GOT3 (cell line): Measurements from ENCODE around the gene TYK2.
"Not testable (repeated sequence)": the region's sequence is repeated elsewhere in the genome, so short reads cannot be mapped to it uniquely, and the experiment has no call there.

Source experiments
- DNase-seq: peaks from one replicate; lab custom pipeline; 2025; ENCODE audit warnings: mixed read lengths; lab: John Stamatoyannopoulos, UW

Gene TYK2

DNA sequence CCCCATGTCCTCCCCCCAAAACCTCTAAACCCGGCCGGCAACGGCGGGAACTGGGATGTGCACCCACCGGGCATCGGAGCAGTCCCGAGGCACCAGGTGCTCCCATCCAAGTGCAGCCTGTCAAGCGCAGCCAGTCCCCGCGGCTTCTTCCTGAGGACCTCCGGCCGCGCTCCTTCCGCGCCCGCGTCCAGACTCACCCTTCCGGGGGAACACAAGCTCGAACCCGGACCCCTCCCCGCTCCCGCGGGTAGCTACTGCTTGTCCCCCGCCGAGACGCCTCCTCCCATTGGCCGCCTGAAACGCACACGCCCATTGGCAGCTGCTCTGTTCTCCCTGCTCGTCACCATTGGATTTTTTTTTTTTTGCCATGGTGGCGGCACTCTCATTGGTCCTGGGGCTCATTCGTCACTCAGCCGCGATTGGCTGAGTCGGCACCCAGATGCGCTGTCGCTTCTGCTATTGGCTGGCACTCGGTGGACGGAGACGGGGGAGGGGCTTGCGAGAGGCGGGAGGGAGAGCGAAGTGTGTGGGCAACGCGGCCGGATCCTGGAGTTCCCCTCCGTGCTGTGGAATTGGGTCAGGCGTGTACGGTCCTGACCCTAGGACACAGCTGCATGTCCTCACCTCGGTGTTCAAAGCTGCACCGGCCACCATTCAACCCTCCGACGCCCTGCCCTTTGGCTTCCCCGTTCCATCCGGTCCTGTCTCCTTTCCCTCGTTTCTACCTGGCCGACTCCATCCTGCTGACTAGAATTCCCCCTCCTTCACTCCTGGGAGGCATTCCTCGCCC lies at the start of gene TYK2:
TYK2 (minus strand) TSS at position 260 of the 790 bp plus-strand sequence. CDS start 2,166 bp downstream, outside the sequence.
- peak; percentile 93 for DNase-seq

DNA sequence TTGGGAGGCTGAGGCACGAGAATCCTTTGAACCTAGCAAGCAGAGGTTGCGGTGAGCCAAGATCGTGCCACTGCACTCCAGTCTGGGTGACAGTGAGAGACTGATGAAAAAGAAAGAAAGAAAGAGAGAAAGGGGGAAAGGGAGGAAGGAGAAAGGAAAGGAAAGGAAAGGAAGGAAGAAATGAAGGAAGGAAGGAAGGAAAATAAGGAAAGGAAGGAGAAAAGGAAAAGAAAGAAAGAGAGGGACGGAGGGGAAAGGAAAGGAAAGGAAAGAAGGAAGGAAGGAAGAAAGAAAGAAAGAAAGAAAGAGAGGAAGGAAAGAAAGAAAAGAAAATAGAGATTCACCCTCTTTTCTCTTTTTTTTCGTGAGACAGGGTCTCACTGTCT lies 48.6 kb upstream of the TYK2 start:
- no peak for DNase-seq

DNA sequence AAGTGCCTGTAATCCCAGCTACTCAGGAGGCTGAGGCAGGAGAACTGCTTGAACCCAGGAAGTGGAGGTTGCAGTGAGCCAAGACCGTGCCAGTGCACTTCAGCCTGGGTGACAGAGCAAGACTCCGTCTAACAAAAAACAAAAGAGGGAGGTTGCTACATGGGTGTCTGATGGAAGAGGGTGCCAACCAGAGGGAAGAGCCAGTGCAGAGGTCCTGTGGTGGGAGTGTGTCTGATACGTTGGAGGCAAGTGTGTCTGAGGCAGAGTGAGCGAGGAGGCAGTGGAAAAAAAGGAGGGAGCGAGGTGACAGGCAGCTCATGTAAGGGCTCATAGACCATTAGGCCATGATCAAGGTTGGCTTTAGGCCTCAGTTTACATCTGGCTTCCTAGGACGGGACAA lies 46.8 kb upstream of the TYK2 start:
- no peak for DNase-seq

DNA sequence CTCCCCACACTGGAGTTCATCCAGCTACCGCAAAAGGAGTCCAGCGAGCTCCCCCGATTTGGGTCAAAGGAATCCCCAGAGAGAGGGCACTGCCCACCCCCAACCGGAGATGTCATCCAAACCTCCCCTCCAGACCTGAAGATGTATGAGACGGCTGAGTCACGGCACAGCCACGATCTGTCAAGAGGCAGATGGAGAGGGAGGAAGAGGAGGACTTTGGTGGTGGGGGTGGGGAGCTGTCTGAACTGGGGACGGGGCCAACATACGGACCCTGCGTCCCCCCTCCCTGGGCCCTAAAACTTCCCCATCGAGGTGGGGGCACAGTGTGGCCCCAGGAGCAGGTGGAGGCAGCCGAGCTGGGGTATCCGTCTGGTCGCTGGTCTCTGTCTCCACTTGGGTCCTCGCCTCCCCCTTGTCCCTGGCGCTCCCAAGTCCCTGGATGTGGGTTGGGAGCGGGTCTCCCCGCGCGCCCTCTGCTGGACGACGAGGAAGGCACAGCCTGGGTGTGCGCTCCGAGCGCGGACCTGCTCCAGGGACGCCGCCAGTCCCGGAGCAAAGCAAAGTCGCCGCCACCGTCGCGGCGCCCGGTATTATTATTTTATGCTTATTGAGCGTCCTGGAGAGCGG lies 43.8 kb upstream of the TYK2 start:
- DNase-seq: peak; percentile 28

DNA sequence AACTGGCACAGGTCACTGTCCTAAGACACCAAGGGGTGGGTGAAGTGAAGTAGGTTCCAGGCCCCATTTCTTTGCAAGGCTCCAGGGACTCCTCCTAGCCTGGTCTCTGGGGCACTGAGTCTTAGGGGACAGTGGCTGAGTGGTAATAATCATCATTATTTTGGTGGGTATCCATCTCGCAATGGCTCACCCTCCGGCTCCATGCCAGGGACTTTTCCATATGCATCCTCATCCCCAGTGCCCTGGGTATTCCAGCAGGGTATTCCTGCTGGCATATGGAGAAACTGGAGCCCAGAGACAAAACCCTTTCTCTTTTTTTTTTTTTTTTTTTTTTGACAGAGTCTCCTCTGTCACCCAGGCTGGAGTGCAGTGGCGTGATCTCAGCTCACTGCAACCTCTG lies 42.5 kb upstream of the TYK2 start:
- no peak for DNase-seq

DNA sequence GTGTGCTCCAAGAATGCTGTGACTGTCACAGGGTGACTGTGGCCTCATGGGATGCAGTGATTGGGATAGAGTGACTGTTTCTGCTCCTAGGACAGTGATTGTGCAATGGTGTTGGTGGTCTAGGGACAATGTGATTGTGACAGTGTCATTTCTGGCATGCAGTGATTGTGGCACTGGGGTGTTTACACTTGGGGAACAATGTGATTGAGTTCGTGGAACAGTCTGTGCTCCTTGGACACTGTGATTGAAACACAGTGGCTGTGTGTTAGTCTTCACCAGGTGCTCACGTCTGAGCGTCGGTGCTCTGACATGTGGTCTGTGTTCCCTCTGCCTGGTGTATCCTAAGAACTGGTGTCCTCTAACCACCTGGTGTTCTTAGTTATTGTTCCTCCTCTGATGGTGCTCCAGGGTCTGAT lies 41.7 kb upstream of the TYK2 start:
- DNase-seq: no peak

DNA sequence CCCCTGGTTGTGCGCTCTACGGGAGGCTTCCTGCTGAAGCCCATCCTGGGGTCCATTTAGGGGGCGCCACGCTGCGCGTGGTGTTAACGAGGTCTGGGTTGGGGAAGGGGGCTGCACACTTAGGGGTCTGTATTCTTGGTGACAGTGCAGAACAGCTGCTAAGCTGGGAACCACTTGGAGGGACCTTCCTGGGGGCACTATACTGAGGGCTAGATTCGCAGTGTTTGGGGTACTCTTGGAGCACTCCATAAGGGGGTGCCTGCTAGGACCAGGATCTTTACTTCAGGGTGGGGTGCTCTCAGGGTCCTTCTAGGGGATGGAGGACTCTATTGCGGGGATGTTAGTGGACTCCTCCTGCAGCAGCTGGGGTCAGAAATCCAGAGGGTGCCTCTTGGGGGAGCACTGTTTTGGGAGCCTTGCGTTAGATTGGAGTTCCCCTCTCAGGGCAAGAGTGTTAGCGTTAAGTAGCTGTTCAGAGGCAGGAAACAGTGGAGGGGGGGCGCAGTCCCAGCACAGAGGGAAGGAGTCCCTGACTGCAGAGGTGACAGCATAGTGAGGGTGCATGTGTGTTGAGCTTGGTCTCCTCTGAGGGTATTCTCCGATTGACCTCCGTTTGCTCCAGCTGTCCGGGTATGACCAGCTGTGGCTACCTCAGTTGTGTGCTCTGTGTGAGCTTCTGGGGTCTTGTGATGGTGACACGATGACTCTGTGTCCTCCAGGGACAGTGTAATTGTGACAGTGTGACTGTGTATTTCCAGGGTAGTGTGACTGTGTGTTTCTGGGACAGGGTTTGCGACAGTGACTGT lies 41.1 kb upstream of the TYK2 start:
- no peak for DNase-seq

DNA sequence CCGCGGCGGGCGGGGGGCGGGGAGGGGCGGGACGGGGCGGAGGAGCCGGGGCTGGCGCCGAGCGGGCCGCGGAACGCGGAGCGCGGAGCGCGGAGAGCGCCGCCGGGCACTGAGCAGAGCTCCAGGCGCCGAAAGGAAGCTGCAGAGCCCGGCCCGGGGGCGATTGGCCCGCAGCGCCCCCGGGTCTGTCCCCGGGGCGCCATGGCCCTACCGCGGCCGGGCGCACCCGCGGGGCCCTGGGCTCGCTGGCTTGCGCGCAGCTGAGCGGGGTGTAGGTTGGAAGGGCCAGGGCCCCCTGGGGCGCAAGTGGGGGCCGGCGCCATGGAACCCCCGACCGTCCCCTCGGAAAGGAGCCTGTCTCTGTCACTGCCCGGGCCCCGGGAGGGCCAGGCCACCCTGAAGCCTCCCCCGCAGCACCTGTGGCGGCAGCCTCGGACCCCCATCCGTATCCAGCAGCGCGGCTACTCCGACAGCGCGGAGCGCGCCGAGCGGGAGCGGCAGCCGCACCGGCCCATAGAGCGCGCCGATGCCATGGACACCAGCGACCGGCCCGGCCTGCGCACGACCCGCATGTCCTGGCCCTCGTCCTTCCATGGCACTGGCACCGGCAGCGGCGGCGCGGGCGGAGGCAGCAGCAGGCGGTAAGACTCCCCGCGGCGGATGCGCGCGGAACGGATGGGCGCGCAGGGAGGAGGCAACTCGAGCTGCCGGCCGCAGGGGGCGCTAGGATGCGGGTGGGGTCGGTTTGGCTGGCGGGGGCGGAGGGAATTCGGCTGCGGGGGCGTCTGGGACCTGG lies 40.3 kb upstream of the TYK2 start, which contains the start of gene PDE4A:
PDE4A (plus strand) TSS at position 95 of the 796 bp plus-strand sequence; CDS start at position 322, 227 bp downstream.
- no peak for DNase-seq

DNA sequence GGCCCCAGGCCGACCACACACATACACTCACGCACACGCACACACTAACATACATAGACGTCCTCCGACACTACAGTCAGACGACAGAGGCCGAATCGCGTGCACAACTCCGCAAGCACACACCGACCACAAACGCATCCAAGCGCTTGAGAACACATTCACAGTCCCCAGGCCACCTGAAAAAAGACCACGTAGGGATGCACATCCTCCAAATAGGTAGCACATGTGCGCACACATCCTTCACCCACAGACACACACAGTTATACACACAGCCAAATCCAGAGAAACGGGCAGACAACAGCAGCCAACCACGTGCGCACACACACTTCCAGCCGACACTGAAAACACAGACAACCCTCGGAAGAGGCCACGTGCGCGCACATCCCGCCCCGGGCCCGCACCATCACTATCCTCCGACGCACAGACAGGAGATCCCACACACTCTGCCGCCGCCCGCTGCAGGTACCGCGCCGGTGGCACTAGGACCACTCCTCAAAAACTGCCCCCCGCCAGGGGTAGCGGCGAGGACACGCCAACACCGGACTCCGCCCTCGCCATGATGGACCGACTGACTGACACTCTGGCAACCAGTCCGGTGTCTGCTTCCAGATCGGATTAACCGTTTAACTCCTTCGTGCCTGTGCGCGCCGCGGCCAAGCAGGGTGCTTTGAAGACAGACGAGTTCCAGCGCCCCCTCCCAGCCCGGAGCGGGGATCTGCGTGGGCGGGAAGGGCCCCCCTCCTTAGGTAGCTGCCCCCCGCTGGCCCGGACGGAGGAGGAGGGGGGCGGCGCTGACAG lies 39.5 kb upstream of the TYK2 start:
- no peak for DNase-seq

DNA sequence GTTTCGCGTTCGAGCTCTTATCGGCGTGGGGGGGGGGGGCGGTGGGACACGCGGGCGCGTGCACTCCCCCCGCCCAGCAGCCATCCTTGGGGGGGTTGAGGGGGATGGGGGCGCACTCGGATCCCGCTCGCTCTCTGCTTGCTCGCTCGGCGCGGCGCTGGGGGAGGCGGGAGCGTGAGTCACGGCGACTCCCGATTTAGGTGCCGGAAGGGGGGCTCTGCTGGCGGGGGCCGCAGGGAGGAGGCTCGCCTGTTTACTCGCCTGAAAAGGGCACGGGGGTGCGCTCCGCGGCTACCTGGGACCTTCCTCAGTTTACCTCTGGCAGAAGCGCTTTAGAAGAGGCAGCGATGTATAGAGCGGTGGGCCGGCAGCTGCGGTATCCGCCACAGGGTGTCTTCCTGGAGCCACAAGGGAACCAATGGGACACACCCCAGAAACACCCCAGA lies 38.9 kb upstream of the TYK2 start:
- no peak for DNase-seq

DNA sequence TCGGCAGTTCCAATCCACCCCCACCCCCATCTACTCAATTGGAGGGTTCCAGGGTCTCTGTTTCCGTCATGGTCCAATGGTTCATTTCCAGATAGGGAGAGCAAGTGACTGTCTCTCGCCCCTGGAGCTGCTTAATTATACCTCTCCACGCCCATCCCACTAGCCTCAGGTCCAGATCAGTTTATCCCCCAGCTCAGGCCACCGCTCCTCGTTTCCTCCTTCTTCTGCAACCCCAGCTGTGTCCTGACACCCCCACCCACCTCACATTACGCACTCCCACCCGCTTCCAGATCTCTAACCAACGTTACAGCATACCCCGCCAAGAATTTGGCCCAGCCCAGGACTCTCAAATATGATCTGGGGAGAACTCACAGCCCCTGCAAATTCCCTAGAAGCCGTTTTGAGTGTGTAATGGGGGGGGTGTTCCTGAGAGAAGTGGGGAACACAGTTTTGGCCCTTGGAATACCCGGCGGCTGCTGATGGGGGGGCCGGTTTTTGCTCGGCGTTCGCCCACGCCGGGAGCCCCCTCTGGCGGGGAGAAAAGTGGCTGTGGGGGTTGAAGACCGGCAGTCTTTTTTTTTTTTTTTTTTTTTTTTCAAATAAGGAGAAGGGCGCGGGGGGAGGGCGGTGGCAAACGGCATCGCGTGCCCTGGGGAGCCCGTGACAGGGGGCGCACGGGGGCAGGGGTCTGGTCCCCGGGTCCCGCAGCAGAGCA lies 38.3 kb upstream of the TYK2 start:
- DNase-seq: no peak

DNA sequence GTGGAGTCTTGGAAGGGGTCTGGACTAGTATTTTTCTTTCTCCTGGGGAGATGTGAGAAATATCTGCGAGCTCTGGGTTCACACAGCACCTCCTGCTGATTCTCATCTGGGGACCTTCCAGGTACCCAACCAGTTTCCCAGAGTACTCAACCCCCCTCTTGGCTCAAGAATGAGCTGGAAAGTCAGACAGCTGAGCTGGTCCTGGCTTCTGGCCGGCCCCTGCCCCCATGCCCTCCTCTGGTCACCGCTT lies 37.8 kb upstream of the TYK2 start:
- no peak for DNase-seq

DNA sequence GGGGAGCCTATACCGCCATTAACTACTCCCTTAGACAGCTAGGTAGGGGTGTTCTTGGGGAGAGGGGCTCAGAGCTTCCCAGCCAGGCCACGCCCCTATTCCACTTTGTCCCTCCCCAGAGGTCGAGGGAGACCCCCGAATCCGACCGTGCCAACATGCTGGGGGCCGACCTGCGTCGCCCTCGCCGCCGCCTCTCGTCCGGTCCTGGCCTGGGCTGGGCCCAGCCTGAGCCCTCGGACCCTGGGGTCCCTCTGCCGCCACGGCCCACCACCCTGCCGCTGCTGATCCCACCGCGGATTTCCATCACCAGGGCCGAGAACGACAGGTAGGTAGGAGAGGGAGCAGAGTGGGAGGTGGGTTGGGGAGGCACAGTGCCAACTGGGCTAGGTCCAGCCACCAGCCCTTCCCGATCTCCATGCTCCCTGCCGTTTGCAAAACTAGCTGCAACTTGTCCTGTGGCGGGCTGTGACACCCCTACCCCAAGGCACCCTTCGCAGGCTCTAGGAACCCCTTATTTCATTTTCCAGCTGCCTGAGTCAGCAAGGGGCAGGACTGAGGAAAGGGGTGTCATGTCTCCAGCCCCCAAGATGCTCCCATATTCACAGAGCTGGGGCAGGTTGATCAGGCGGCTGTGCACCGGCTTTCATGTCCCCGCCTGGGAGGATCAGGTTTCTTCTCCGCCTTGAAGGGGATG lies 37.3 kb upstream of the TYK2 start:
- DNase-seq: no peak

DNA sequence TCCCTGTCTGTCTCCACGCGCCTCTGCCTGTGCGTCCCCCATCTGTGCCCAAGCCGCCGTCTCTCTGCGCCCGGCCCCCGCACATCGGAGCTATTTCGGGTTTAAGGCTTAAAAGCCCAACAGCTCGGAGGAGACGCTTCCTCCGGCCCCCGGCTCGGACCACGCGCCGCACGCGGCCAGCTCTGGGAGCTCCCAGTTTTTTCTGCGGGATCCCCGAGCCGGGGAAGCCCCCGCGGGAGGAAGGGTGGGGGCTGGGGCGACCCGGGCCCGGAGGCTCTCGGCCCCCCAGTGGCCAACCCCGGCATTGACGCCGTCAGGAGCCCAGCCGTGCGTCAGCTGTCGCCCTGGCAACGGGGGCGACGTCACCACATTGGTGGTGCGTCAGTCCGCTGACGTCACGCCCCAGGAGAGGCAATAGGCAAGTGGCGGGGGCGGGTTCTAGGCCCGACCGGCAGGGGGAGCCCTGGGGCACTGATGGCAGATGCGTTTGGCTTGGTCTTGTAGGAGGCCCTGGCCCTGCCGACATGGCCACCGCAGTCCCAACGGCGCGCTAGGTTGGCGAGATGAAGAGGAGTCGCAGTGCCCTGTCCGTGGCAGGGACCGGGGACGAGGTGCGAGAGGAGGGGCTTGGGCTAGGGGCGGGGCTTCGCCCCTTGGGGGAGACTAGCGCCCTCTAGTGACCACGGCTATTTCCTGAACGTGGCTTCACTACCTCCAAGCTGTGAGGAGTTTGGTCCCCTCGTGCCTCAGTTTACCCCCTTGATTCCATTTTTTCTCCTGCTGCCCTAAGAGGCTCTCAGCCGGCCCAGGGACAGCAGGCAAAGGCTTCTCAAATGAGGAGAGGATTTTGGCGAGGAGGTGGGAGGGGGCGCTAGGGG lies 36.2 kb upstream of the TYK2 start:
- peak; percentile 76 for DNase-seq

DNA sequence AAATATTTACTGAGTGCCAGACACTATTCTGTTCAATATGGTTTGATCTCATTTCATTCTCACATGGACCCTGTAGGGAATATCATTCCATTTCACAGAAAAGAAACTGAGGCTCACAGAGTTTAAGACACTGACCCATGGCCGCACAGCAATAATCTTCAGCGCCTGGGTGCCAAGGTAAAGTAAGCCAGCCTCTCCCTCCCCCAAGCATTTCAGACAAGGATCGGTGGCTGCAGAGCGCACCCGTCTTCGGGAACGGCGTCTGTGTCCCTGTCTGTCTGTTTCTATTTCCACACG lies 35.7 kb upstream of the TYK2 start:
- no peak for DNase-seq

DNA sequence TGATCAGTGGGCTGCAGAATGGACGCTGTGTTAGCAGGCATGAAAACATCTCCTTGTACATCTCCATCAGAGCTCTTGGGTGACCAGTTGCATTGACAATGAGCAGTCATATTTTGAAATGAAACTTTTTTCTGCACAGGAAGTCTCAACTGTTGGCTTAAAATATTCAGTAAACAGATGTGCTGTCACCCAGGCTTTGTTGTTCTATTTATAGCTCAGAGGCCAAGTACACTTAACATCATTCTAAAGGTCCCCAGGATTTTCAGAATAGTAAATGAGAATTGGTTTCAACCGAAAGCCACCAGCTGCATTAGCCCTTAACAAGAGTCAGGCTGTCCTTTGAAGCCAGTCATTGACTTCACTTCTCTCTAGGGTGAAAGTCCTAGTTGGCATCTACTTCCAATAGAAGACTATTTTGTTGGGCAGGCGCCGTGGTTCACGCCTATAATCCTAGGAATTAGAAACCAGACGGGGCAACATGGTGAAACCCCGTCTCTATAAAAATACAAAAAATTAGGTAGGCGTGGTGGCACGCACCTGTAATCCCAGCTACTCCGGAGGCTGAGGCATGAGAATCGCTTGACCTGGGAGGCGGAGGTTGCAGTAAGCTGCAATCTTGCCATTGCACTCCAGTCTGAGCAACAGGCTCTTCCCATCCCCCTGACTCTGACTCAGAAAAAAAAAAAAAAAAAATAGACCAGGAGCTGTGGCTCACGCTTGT lies 32.0 kb upstream of the TYK2 start:
- no peak for DNase-seq

DNA sequence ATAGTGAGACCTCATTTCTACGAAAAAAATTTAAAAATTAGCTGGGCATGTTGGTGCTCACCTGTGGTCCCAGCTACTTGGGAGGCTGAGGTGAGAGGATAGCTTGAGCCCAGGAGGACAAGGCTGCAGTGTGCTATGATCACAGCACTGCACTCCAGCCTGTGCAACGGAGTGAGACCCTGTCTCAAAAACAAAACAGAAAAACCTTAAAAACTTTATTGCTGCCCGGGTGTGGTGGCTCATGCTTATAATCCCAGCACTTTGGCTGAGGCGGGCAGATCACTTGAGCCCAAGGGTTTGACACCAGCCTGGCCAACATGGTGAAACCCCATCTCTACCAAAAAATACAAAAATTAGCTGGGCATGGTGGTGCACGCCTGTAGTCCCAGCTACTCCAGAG lies 30.9 kb upstream of the TYK2 start:
- DNase-seq: not testable (repeated sequence)

DNA sequence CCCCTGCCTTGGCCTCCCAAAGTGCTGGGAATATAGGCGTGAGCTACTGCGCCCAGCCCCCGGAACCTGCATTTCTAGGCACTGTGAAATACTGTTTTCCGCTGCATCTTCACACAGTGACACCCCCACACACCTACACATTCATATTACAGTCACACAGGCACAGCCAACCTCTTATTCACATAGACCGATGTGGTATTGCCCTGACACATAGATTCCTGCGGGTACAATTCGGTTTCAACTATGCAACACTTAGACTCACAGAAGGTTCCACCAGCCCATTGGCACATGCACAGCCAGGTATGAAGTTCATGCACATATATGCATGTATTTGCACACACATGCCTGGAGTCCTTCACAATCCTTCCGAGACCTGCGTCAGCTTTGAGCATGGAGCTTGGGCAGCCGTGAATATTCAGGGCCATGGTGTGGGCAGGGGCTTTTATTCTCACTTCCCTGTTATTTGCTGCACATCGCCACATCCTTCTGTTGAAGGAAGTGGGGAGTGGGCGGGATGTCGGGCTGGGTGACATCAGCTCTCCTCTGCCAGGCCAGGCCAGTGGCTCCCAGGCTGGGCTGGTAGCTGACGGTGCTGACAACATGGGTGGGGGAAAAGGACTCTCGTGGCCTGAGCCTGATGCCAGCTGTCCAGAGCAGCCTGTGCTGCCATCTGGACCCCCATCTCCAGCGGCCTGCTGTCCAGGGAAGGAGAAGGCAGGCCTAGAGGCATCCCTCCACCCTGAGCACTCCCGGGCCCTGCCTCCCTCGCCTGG lies 28.3 kb upstream of the TYK2 start:
- DNase-seq: no peak
